AG09309 (cell line): ENCODE data around the gene ZNF555.
A peak's percentile ranks its signal among the peaks of the same experiment; 100 is the strongest.
"Not testable (repeated sequence)": the region's sequence is repeated elsewhere in the genome, so short reads cannot be mapped to it uniquely, and the experiment has no call there.

Experiments used
- DNase-seq: peaks from one replicate; pipeline ENCODE4 v3.0.0-alpha.2; 2010; ENCODE audit warnings: low read depth
- H3K4me3 ChIP-seq: 2 replicates; pipeline ENCODE4 v1.5.1; 2011; ENCODE audit warnings: mild to moderate bottlenecking, low read depth, low read length, moderate library complexity; ENCODE audit not compliant: control insufficient read depth
- TF ChIP-seq, protein P1 (sequence below): IDR thresholded peaks from 2 replicates; pipeline ENCODE4 v1.5.1; 2011; ENCODE audit warnings: mild to moderate bottlenecking, low read depth, low read length, inconsistent platforms; ENCODE audit not compliant: insufficient read depth, control insufficient read depth; ENCODE audit errors: missing control alignments

The ZNF555 gene

DNA sequence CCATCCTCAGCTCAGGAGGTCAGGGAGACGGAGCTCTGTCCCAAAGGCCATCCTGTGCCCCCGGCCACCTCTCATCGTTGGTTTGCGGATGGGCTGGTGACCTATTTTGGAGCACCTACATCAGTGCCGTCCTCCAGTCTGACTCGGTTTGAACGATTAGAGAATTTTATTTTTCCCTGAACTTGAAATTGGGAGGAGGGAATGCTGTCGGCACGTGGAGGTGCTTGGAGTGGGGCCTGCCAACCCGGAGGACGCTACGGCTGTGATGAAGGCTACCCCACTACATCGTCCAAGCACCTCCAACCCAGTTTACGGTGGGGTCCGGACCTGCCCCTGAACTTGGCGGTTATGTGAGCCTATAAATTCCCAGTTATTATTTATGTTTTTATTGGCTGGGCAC lies 24.6 kb upstream of the ZNF555 start:
- DNase-seq: no peak
- no peak overlapping the region for H3K4me3 ChIP-seq
- TF ChIP-seq, protein P1, sequence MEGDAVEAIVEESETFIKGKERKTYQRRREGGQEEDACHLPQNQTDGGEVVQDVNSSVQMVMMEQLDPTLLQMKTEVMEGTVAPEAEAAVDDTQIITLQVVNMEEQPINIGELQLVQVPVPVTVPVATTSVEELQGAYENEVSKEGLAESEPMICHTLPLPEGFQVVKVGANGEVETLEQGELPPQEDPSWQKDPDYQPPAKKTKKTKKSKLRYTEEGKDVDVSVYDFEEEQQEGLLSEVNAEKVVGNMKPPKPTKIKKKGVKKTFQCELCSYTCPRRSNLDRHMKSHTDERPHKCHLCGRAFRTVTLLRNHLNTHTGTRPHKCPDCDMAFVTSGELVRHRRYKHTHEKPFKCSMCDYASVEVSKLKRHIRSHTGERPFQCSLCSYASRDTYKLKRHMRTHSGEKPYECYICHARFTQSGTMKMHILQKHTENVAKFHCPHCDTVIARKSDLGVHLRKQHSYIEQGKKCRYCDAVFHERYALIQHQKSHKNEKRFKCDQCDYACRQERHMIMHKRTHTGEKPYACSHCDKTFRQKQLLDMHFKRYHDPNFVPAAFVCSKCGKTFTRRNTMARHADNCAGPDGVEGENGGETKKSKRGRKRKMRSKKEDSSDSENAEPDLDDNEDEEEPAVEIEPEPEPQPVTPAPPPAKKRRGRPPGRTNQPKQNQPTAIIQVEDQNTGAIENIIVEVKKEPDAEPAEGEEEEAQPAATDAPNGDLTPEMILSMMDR: no peak

DNA sequence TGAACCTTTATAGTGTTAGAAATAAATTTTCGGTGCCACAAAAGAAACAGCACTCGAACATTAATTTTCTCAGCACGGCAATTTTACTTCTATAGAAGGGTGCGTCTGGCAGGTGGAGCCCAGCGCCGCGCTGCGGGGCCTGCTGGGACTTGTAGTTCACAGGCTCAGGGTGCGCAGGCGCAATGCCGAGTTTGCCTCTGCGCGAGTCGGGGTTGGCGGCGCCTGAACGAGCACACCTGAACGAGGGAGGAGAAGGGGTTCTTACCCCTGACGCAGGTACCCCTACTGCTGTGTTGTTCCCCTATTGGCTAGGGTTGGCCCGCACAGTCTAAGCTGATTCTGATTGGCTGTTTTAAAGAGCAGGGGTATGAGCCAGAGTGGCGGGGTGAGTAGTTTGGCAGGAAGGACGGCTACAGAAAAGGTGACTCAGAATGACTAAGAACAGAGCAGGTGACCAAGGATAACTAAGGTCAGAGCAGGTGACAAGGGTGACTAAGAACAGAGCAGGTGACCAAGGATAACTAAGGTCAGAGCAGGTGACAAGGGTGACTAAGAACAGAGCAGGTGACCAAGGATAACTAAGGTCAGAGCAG lies 23.9 kb upstream of the ZNF555 start:
- H3K4me3 ChIP-seq, DNase-seq: not testable (repeated sequence)

DNA sequence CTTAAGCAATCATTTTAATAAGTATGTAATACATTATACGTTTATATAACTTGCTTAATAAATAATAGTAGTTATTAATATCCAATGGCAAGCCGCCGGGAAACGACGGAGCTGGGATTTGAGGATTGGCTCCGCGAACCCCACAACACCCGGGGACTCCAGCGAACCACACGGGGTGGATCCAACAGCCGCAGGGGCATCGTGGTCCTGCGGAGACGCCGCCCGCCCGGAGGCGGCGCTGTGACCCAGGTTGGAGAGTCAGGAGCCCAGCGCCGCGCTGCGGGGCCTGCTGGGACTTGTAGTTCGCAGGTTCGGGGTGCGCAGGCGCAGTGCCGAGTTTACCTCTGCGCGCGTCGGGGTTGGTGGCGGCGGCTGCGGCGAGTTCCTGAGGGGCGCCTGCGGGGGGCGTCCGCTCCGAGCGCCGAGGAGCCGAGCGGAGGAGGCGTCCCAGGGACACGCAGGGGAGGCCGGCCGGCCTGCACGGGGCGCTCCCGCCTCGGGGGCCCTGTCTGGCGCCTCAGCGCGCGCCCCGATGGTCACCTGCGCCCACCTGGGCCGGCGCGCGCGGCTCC lies 21.6 kb upstream of the ZNF555 start, which contains the start of gene ZNF554:
TSS of gene ZNF554 (plus strand) at position 329 of the 572 bp plus-strand sequence. CDS start at position 533, 204 bp downstream.
- peak within 1 kb of the TSS; percentile 83 for H3K4me3 ChIP-seq
- TF ChIP-seq, protein P1: peak; percentile 96
- peak; percentile 79 for DNase-seq

DNA sequence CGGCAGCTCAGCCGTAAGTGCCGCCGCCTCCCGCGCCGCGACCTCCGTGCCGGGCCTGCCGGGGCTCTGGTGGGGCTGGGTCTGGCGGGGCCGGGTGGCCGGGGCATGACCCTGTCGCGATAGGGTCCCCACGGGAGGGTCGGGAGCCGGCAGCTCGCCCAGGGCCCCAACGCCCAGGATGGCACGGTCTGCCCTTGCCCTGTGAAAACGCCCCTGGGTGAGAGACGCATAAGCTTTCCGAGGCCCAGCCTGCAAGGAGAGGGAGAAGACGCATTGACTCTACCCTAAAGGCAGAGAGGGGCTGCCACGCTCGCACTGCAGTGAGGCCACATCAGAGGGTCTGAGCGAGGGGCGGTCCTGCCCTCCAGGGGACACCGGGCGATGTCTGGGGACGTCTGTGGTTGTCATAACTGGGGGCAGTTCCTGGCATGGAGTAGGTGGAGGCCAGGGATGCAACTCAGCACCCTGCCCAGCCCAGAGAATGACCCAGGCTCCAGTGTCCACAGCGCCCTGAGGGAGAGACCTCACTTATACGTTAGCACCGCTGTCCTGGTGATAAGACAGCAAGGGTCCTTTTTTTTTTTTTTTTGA lies 21.1 kb upstream of the ZNF555 start:
- TF ChIP-seq, protein P1: no peak
- H3K4me3 ChIP-seq: peak overlapping the region; percentile 83
- no peak for DNase-seq

DNA sequence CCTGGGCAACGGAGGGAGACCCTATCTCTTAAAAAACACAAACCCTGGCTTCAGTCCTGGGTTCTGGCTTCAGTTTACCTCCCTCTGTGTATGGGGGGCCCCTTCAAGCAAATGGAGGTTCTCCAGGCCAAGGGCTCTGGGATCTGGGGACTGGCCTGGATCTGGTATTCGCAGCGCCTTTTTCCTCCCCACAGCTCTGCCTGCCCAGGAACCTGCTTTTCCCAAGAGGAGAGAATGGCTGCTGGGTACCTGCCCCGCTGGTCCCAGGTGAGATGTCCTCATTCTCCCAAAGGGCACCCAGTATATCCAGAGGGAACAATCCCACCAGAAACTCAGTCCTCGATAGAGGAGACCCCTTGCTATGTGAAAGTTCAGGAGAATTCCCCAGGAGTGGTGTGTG lies 18.4 kb upstream of the ZNF555 start:
- DNase-seq: no peak
- no peak overlapping the region for H3K4me3 ChIP-seq
- TF ChIP-seq, protein P1: no peak

DNA sequence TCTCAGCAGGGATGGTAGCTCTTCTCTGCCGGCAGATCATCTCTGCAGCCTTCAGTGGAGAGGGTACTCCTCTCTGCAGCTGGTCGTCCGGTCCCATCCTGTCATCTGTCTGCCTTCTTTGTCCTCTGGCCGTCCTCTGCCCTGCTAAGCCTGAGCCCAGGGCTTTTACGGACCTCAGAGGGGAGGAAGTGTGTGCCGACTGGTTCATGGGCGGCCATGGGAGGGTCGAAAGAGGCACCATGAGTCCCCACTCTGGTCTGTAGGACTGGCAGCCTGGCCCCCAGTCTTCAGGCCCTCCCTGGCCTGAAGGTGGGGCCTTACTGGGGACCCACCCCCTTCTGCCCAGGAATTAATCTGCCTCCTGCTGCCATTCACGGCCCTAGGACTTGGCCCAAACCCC lies 17.6 kb upstream of the ZNF555 start:
- no peak overlapping the region for H3K4me3 ChIP-seq
- TF ChIP-seq, protein P1: no peak
- no peak for DNase-seq

DNA sequence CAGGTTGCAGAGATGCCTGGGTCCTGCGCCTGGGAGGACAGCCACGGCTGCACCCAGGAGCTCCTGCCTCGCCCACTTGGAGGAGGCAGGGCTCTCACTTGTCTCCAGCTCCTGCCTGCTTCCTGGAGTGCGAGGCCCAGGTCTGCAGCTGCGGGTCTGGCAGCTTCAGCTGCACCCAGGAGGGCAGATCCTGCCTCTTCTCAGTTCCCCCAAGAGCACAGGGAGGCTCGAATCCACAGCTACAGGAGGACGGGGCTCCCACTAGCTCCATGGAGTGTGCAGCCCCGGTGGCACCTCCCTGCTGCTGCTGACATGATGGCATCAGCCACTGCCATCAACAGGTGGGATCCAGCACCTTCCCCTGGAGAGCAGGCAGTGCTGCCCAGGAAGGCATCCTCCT lies 17.1 kb upstream of the ZNF555 start:
- no peak for DNase-seq
- H3K4me3 ChIP-seq: no peak overlapping the region
- TF ChIP-seq, protein P1: no peak
